Activated naive CD8-positive, alpha-beta T cell treated with anti-CD3 and anti-CD28 coated beads, Interleukin-2, amount 50 U/mL, for 24 hours (primary cell): ENCODE results near the gene KLHL30.
"Not testable (repeated sequence)": the region's sequence is repeated elsewhere in the genome, so short reads cannot be mapped to it uniquely, and the experiment has no call there.

Source experiments
- ATAC-seq: fragments of 150-1000 bp; cut with Tn5 transposase; one replicate; pipeline ENCODE4 v1.10.0; 2021
- DNase-seq: peaks from one replicate; pipeline ENCODE4 v3.0.0; 2021
- H3K27ac Mint-ChIP-seq: one replicate; pipeline ENCODE4 v1.8.0; 2021; ENCODE audit warnings: mild to moderate bottlenecking, mixed read lengths
- H3K27me3 Mint-ChIP-seq: one replicate; pipeline ENCODE4 v1.8.0; 2021; ENCODE audit warnings: mixed read lengths
- H3K36me3 Mint-ChIP-seq: one replicate; pipeline ENCODE4 v1.8.0; 2021; ENCODE audit warnings: low read depth, mixed read lengths
- H3K4me1 Mint-ChIP-seq: one replicate; pipeline ENCODE4 v1.8.0; 2021; ENCODE audit warnings: mixed read lengths
- H3K4me3 Mint-ChIP-seq: one replicate; pipeline ENCODE4 v1.8.0; 2021; ENCODE audit warnings: mild to moderate bottlenecking, moderate library complexity, mixed read lengths
- H3K9me3 Mint-ChIP-seq: one replicate; pipeline ENCODE4 v1.8.0; 2021; ENCODE audit warnings: mixed read lengths

Gene KLHL30

GRCh38 chr2:238163481-238164198 is 25.2 kb downstream of the KLHL30 start:
- H3K27me3 Mint-ChIP-seq: peaks cover 31% of the 10 kb centered on the region
- no peaks in the 10 kb centered on the region for H3K36me3 Mint-ChIP-seq
- DNase-seq (no peak), ATAC-seq (no peak)
- peaks cover 8% of the 10 kb centered on the region for H3K4me1 Mint-ChIP-seq
- H3K9me3 Mint-ChIP-seq: no peaks in the 10 kb centered on the region
- no peak overlapping the region for H3K27ac Mint-ChIP-seq
- no peak overlapping the region for H3K4me3 Mint-ChIP-seq

GRCh38 chr2:238164906-238165287 is 26.4 kb downstream of the KLHL30 start:
- ATAC-seq (no peak), DNase-seq (no peak)
- no peaks in the 10 kb centered on the region for H3K9me3 Mint-ChIP-seq
- H3K4me1 Mint-ChIP-seq: peaks cover 6% of the 10 kb centered on the region
- H3K27ac Mint-ChIP-seq: no peak overlapping the region
- peaks cover 24% of the 10 kb centered on the region for H3K27me3 Mint-ChIP-seq
- H3K36me3 Mint-ChIP-seq: peaks cover 5% of the 10 kb centered on the region
- no peak overlapping the region for H3K4me3 Mint-ChIP-seq

- Mint-ChIP-seq H3K36me3 (peaks cover 6% of the 10 kb centered on the region), H3K27me3 (peaks cover 23% of the 10 kb centered on the region), H3K4me1 (peaks cover 6% of the 10 kb centered on the region), H3K4me3 (no peak overlapping the region), H3K27ac (no peak overlapping the region), H3K9me3 (no peaks in the 10 kb centered on the region)
- no peak for ATAC-seq
- DNase-seq: no peak
These were observed 26.9 kb downstream of the KLHL30 start for GRCh38 chr2:238165288-238165921.

- Mint-ChIP-seq H3K4me1 (peaks cover 6% of the 10 kb centered on the region), H3K27ac (no peak overlapping the region), H3K36me3 (peaks cover 14% of the 10 kb centered on the region), H3K27me3 (peaks cover 17% of the 10 kb centered on the region), H3K4me3 (no peak overlapping the region), H3K9me3 (no peaks in the 10 kb centered on the region)
- ATAC-seq (no peak), DNase-seq (no peak)
These were observed 28.2 kb downstream of the KLHL30 start for GRCh38 chr2:238166391-238167343.

GRCh38 chr2:238167344-238167715 is 28.9 kb downstream of the KLHL30 start:
- H3K36me3 Mint-ChIP-seq: peaks cover 20% of the 10 kb centered on the region
- H3K27ac Mint-ChIP-seq: no peak overlapping the region

GRCh38 chr2:238167761-238168160 is 29.3 kb downstream of the KLHL30 start:
- H3K4me3 Mint-ChIP-seq: no peak overlapping the region
- H3K27ac Mint-ChIP-seq: no peak overlapping the region
- no peak for ATAC-seq
- H3K4me1 Mint-ChIP-seq: peaks cover 6% of the 10 kb centered on the region
- peaks cover 23% of the 10 kb centered on the region for H3K36me3 Mint-ChIP-seq
- no peaks in the 10 kb centered on the region for H3K9me3 Mint-ChIP-seq
- peaks cover 17% of the 10 kb centered on the region for H3K27me3 Mint-ChIP-seq
- DNase-seq: no peak

More at GRCh38 chr2:238167344-238167715, 28.9 kb downstream of the KLHL30 start:
- H3K27me3 Mint-ChIP-seq: peaks cover 17% of the 10 kb centered on the region
- peaks cover 6% of the 10 kb centered on the region for H3K4me1 Mint-ChIP-seq
- no peak overlapping the region for H3K4me3 Mint-ChIP-seq
- ATAC-seq: no peak
- DNase-seq: no peak
- H3K9me3 Mint-ChIP-seq: no peaks in the 10 kb centered on the region

GRCh38 chr2:238168196-238169047 is 30.0 kb downstream of the KLHL30 start:
- ATAC-seq: no peak
- Mint-ChIP-seq H3K27ac (peak overlapping the region; percentile 6), H3K4me3 (no peak overlapping the region), H3K27me3 (peaks cover 14% of the 10 kb centered on the region), H3K4me1 (peaks cover 6% of the 10 kb centered on the region), H3K9me3 (no peaks in the 10 kb centered on the region), H3K36me3 (peaks cover 28% of the 10 kb centered on the region)
- no peak for DNase-seq

GRCh38 chr2:238169048-238169707 is 30.7 kb downstream of the KLHL30 start:
- Mint-ChIP-seq H3K9me3 (no peaks in the 10 kb centered on the region), H3K4me1 (peaks cover 6% of the 10 kb centered on the region), H3K36me3 (peaks cover 33% of the 10 kb centered on the region), H3K27me3 (peaks cover 14% of the 10 kb centered on the region), H3K27ac (peak overlapping the region; percentile 6), H3K4me3 (no peak overlapping the region)
- DNase-seq (no peak), ATAC-seq (no peak)

GRCh38 chr2:238169708-238170251 is 31.3 kb downstream of the KLHL30 start:
- peaks cover 34% of the 10 kb centered on the region for H3K36me3 Mint-ChIP-seq
- no peaks in the 10 kb centered on the region for H3K9me3 Mint-ChIP-seq
- H3K27ac Mint-ChIP-seq: peak overlapping the region; percentile 41
- ATAC-seq (no peak), DNase-seq (no peak)
- peaks cover 5% of the 10 kb centered on the region for H3K4me1 Mint-ChIP-seq
- peaks cover 8% of the 10 kb centered on the region for H3K27me3 Mint-ChIP-seq
- H3K4me3 Mint-ChIP-seq: no peak overlapping the region

- peaks cover under 1% of the 10 kb centered on the region for H3K27me3 Mint-ChIP-seq
- peaks cover 3% of the 10 kb centered on the region for H3K4me1 Mint-ChIP-seq
- DNase-seq: no peak
- H3K27ac Mint-ChIP-seq: no peak overlapping the region
- no peak for ATAC-seq
- H3K9me3 Mint-ChIP-seq: no peaks in the 10 kb centered on the region
- no peak overlapping the region for H3K4me3 Mint-ChIP-seq
- H3K36me3 Mint-ChIP-seq: peaks cover 34% of the 10 kb centered on the region
These were observed 32.1 kb downstream of the KLHL30 start for GRCh38 chr2:238170386-238171071.

- H3K27ac Mint-ChIP-seq, H3K27me3 Mint-ChIP-seq: not testable (repeated sequence)
These were observed 32.6 kb downstream of the KLHL30 start for GRCh38 chr2:238171072-238171431.

GRCh38 chr2:238171575-238172187 is 33.2 kb downstream of the KLHL30 start:
- no peak overlapping the region for H3K27ac Mint-ChIP-seq
- H3K4me1 Mint-ChIP-seq: peaks cover 3% of the 10 kb centered on the region

More at GRCh38 chr2:238171072-238171431, 32.6 kb downstream of the KLHL30 start:
- not testable (repeated sequence) for H3K4me1 Mint-ChIP-seq, H3K4me3 Mint-ChIP-seq, DNase-seq, H3K9me3 Mint-ChIP-seq, ATAC-seq
- H3K36me3 Mint-ChIP-seq: peaks cover 34% of the 10 kb centered on the region

More at GRCh38 chr2:238171575-238172187, 33.2 kb downstream of the KLHL30 start:
- no peaks in the 10 kb centered on the region for H3K9me3 Mint-ChIP-seq
- ATAC-seq (no peak), DNase-seq (no peak)
- H3K36me3 Mint-ChIP-seq: peaks cover 37% of the 10 kb centered on the region
- no peak overlapping the region for H3K4me3 Mint-ChIP-seq
- H3K27me3 Mint-ChIP-seq: no peaks in the 10 kb centered on the region
